ENCODE data around the gene GLRA3. TPM values are rescaled to one million over a fixed set of nuclear protein-coding genes. Genes with fewer than 3 reads are reported as not detected.

Gene GLRA3
- total RNA-seq, 1 donor from 2014 or later = not detected

DNA sequence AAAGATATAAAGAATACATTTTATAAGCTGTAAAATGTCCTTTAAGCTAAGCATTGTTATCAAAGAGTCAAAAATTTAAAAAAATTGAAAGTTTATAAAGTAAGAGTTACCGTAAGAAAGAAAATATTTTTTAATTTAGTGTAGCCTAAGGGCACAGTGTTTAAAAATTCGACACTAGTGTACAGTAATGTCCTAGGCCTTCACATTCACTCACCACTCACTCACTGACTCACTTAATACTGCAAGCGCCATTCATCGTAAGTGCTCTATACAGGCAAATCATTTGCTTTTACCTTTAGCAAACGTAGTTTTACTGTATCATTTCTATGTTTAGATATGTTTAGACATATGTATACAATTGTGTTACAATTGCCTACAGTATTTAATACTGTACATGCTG lies 20.2 kb downstream of the GLRA3 start:
- Histone ChIP-seq H3K79me2 (ENCODE audit: low read depth) (no peaks in the 10 kb centered on the region), H3K9ac (no peak overlapping the region), H3K27me3 (no peaks in the 10 kb centered on the region), H4K20me1 (ENCODE audit: low read depth) (no peaks in the 10 kb centered on the region), H3K4me2 (no peak overlapping the region), H3K36me3 (no peaks in the 10 kb centered on the region), H3F3A (ENCODE audit: low read depth) (no peaks in the 10 kb centered on the region), H3K27ac (no peak overlapping the region), H3K4me1 (peaks cover 6% of the 10 kb centered on the region), H2AFZ (replicated peaks) (no peak overlapping the region), H3K4me3 (no peak overlapping the region), H3K9me3 (ENCODE audit: low read depth) (no peaks in the 10 kb centered on the region)
- no peak for DNase-seq (ENCODE audit: low spot score)
- Mint-ChIP-seq H3K27me3 (ENCODE audit: insufficient read depth, low read depth) (no peaks in the 10 kb centered on the region), H3K36me3 (no peaks in the 10 kb centered on the region), H3K4me1 (peaks cover 6% of the 10 kb centered on the region), H3K27ac (no peak overlapping the region), H3K9me3 (no peaks in the 10 kb centered on the region), H3K4me3 (no peak overlapping the region)
- TF ChIP-seq, protein P1, sequence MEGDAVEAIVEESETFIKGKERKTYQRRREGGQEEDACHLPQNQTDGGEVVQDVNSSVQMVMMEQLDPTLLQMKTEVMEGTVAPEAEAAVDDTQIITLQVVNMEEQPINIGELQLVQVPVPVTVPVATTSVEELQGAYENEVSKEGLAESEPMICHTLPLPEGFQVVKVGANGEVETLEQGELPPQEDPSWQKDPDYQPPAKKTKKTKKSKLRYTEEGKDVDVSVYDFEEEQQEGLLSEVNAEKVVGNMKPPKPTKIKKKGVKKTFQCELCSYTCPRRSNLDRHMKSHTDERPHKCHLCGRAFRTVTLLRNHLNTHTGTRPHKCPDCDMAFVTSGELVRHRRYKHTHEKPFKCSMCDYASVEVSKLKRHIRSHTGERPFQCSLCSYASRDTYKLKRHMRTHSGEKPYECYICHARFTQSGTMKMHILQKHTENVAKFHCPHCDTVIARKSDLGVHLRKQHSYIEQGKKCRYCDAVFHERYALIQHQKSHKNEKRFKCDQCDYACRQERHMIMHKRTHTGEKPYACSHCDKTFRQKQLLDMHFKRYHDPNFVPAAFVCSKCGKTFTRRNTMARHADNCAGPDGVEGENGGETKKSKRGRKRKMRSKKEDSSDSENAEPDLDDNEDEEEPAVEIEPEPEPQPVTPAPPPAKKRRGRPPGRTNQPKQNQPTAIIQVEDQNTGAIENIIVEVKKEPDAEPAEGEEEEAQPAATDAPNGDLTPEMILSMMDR (IDR thresholded peaks at IDR 0.05) = no peak
- no peak for TF ChIP-seq EZH2 (IDR thresholded peaks at IDR 0.05)
- no peak for TF ChIP-seq EZH2phosphoT487 (IDR thresholded peaks at IDR 0.05)

- Histone ChIP-seq H3K36me3 (no peaks in the 10 kb centered on the region), H3K27ac (no peak overlapping the region), H3K4me2 (no peak overlapping the region), H3K27me3 (no peaks in the 10 kb centered on the region), H3K9me3 (ENCODE audit: low read depth) (no peaks in the 10 kb centered on the region), H3K4me1 (peaks cover 6% of the 10 kb centered on the region), H3K4me3 (no peak overlapping the region), H4K20me1 (ENCODE audit: low read depth) (no peaks in the 10 kb centered on the region), H3K79me2 (ENCODE audit: low read depth) (no peaks in the 10 kb centered on the region), H3K9ac (no peak overlapping the region), H2AFZ (replicated peaks) (no peak overlapping the region), H3F3A (ENCODE audit: low read depth) (no peaks in the 10 kb centered on the region)
- no peaks in the 10 kb centered on the region for H3K36me3 Mint-ChIP-seq
- H3K9me3 Mint-ChIP-seq = no peaks in the 10 kb centered on the region
- TF ChIP-seq, protein P1 (IDR thresholded peaks at IDR 0.05) = no peak
- TF ChIP-seq EZH2phosphoT487 (IDR thresholded peaks at IDR 0.05) (no peak), EZH2 (IDR thresholded peaks at IDR 0.05) (no peak)
- DNase-seq (ENCODE audit: low spot score) = no peak
- H3K4me3 Mint-ChIP-seq = no peak overlapping the region
- H3K27me3 Mint-ChIP-seq (ENCODE audit: insufficient read depth, low read depth) = no peaks in the 10 kb centered on the region
- H3K27ac Mint-ChIP-seq = no peak overlapping the region
- H3K4me1 Mint-ChIP-seq = peaks cover 6% of the 10 kb centered on the region
Observed at GRCh38 chr4:174808119-174808518, 20.9 kb downstream of the GLRA3 start.

GRCh38 chr4:174805746-174806145 lies 23.3 kb downstream of the GLRA3 start:
- no peaks in the 10 kb centered on the region for H3F3A ChIP-seq (ENCODE audit: low read depth)
- H3K36me3 ChIP-seq = no peaks in the 10 kb centered on the region
- no peak overlapping the region for H3K27ac ChIP-seq
- no peak overlapping the region for H3K4me3 ChIP-seq
- H3K27me3 Mint-ChIP-seq (ENCODE audit: insufficient read depth, low read depth) = no peaks in the 10 kb centered on the region
- H3K27me3 ChIP-seq = no peaks in the 10 kb centered on the region
- DNase-seq (ENCODE audit: low spot score) = no peak
- peaks cover under 1% of the 10 kb centered on the region for H3K4me1 Mint-ChIP-seq
- H3K4me3 Mint-ChIP-seq = no peak overlapping the region
- no peak overlapping the region for H3K4me2 ChIP-seq
- H3K4me1 ChIP-seq = peaks cover 5% of the 10 kb centered on the region
- H3K9ac ChIP-seq = no peak overlapping the region
- H3K9me3 ChIP-seq (ENCODE audit: low read depth) = no peaks in the 10 kb centered on the region
- no peaks in the 10 kb centered on the region for H3K36me3 Mint-ChIP-seq
- H3K79me2 ChIP-seq (ENCODE audit: low read depth) = no peaks in the 10 kb centered on the region
- no peaks in the 10 kb centered on the region for H3K9me3 Mint-ChIP-seq
- H4K20me1 ChIP-seq (ENCODE audit: low read depth) = no peaks in the 10 kb centered on the region
- no peak overlapping the region for H3K27ac Mint-ChIP-seq
- no peak overlapping the region for H2AFZ ChIP-seq (replicated peaks)
- TF ChIP-seq, protein P1 (IDR thresholded peaks at IDR 0.05) = no peak
- TF ChIP-seq EZH2 (IDR thresholded peaks at IDR 0.05) (no peak), EZH2phosphoT487 (IDR thresholded peaks at IDR 0.05) (no peak)

All from neural progenitor cell (in vitro differentiated cells).